Fibroblast of peridontal ligament (primary cell): Measurements from ENCODE around the gene LUZP2.
"Not testable (repeated sequence)": the region's sequence is repeated elsewhere in the genome, so short reads cannot be mapped to it uniquely, and the experiment has no call there.

Experiments
- DNase-seq: peaks from one replicate; pipeline ENCODE4 v3.0.0-alpha.2; 2010; ENCODE audit errors: extremely low read depth

LUZP2 gene

DNA sequence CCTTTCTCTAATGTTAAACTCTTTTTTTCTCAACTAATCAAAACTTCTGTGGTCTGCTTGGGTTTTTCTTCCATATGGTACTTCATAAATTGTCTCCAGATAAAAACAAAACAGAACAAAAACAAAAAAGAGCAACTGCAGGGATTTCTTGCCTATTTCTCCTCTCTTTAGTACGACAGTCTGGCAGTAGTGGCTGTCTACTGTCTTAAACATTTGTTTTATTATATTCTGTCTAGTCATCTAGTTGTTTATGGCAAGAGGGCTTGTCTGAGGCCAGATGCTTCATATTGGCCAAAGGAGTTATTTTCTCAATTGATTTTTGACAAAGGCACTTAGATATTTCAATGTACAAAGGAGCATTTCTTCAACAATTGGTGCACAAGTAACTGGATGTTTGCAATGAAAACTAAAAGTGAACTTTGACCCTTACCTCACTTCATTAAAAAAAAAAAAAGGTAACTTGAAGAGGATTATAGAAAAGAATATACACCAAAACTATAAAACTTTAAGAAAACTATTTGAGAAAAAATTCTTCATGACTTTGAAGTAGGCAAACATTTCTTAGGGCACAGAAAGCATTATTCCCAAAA, 404.2 kb downstream of the LUZP2 start:
- DNase-seq, result no peak

DNA sequence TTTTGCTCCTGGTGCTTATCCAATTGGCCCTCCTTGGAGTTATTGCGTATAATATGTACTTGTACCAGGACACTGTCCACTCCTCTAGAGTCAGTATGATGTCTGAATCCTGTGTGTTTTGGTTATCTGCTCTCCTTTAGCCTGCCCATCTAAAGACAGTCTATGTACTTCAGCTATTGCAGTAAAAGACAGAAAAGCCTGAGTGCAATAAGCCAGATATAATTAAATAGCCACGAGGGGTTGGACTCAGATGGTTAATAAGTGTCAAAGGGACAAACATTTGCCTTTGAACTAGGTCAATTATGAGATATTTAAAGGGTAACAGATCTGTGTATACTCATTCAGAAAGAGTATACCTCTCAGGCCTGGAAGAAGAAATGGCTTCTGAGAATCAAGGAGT, 406.7 kb downstream of the LUZP2 start:
- DNase-seq, result no peak

DNA sequence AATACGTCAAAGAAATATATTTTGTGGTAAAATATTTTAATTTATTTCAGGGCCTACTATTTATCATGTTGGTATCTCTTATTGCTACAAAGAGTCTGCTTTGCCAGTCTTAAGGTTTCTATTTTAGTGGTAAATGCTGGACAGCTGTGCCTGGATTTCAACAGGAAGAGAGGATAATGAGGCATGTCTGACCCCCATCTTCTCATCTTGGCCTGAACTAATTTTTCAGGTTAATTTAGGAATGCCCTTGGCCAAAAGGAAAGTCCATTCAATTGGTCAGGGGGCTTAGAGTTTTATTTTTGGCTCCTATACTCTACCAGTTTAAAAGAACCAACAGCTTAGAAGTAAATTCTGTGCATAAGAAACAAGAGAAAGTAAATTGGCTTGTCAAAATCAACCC, 428.2 kb downstream of the LUZP2 start:
- DNase-seq, result no peak

DNA sequence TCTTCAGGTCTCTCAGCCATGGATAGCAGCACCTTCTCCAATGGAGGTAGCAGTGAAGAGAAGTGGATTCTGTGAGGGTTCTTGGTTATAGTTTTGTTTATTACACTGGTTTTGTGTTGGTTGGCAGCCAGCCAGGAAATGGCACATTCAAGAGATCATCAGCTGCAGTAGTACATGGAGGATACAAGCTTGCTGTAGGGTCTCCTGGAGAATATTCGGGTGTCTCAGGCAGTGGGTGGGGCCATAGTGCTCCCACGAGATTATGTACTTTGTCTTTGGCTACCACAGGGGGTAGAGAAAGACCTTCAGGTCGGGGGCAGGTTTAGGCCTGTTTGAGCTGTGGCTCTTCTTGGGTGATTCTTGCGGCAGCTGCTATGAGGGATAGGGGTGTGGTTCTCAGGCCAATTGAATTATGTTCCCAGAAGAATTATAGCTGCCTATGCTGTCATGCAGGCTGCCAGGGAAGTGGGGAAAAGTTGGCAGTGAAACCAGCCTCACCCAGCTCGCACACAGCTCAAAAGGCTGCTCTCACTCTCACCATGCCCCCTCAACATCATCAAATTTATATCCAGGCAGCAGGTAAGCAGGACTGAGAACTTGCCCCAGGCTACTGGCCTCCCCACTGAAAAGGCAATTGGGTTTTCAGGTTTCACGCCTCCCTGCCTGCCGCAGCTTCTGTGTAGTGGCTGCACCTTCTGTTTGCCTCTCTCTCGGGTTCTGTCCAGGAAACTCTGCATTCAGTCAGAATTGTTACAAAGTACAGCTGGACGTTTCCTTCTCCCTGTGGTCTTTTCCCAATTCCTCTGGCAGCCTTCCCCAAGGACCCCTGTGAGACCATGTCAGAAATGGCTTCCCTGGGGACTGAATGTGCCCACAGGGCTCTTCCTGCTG, 435.5 kb downstream of the LUZP2 start:
- DNase-seq, result no peak

DNA sequence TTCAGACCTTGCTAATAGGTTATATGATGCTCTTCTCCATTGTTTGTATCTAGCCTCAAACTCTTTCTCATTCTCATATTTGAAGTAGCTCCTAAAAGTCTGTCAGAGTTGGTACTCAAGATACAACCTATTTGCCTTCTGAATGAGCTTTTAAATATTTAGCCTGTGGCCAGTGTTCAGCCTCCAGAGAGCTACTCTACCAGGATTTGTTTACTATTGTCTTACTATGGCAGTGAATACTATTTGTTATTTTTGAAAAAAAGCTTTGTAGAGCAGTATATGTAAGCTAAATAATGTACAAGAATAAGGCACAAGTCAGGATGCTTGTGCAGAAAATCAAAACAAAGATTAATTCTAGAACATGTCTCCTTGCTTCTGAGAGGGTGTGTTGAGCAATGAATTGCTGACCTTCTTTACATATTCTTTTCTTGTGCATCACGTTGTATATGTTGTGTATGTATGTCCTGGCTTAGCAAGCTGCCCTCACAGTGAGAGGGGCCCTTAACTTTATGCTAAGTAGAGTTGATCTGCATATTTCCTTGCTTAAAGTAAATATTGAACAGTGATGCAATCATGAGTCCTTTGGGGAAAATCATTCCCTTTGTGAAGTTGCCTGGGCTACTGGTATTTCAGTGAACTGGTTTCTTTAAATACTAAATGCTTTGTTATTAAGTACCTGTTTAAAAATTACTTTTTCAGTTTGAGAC, 438.0 kb downstream of the LUZP2 start:
- DNase-seq, result no peak

DNA sequence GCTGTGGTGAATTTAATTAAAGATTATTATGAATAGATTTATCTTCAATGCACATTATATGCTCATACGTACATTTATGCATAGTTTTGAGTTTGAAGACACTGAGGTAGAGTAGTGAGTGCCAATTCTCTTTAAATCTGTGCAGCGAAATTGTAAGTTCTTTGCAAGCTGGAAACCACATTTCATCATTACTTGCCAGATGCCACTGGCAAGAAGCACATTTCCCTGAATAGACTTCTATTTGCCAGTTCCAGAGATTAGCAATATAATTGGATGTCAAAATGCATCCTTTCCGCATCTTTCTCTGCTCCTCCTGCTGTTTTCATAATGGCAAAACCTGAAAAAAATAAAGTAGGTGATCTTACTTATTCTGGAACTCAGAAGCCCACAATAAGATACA, 448.0 kb downstream of the LUZP2 start:
- no peak for DNase-seq

DNA sequence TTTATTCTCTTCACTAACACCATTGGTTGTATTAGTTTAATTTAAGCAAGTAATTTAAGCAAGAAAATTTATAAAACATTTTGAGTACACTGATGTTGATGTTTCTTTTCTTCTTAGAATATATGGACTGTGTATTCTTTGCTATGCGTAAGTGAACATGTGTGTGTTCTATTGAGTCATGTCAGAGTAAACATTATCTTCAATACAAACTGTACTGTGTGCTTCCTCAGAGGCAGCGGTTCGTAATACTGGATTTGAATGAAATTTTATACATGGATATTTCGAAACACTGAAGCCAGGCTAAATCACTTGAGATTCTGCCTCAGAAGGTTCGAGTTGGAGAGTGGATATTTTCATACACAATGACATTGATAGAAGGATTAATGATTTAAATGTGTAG, 452.6 kb downstream of the LUZP2 start:
- no peak for DNase-seq

DNA sequence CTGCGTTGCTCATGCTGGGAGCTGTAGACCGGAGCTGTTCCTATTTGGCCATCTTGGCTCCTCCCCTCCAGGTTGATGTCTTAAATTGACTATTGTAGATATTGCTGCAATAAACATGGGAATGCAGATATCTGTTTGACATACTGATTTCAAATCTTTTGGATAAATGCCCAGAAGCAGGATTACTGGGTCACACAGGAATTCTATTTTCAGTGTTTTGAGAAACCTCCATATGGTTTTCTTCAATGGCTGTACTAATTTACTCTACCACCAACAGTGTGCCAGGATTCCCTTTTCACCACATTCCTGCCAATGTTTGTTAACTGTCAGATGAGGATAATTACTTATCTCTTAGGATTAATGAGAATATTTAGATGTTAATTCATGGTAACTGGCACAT, 467.0 kb downstream of the LUZP2 start:
- DNase-seq, result no peak

DNA sequence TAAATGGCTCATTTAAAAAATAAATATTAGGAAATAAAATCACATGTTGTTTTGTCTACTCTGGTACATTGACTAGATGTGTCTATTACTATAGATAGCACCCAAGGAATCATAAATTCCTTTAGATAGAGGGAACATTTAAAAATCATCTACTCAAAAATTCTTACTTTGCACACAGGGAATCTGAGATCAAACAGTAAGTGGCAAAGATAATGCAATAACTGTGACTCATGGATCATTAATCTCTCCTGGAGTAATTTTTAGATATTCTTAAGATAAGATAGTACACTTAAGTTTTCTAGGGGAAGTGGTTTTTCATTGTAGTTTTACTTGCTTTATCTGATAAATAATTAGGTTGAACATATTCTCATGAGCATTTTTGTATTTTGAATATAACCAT, 468.9 kb downstream of the LUZP2 start:
- DNase-seq, result no peak

DNA sequence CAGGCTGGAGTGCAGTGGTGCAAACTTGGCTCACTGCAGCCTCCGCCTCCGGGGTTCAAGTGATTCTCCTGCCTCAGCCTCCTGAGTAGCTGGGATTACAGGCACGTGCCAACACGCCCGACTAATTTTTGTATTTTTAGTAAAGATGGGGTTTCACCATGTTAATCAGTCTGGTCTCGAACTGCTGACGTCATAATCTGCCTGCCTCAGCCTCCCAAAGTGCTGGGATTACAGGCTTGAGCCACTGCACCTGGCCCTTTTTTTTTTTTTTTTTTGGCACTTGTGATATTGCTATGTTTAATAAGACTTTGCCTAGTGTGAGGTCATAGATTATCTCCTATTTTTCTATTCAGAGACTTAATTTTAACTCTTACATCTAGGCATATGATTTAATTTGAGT, 497.1 kb downstream of the LUZP2 start:
- DNase-seq, result not testable (repeated sequence)

DNA sequence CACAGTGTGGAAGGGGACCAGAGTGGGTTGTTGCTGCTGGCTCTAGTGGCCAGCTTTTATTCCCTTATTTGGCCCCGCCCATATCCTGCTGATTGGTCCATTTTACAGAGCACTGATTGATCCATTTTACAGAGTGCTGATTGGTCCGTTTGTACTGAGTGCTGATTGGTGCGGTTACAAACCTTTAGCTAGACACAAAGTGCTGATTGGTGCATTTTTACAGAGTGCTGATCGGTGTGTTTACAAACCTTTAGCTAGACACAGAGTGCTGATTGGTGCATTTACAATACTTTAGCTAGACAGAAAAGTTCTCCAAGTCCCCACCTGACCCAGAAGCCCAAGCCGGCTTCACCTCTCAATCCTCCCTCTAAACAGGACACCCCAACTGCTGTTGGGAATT, 503.1 kb downstream of the LUZP2 start:
- not testable (repeated sequence) for DNase-seq

DNA sequence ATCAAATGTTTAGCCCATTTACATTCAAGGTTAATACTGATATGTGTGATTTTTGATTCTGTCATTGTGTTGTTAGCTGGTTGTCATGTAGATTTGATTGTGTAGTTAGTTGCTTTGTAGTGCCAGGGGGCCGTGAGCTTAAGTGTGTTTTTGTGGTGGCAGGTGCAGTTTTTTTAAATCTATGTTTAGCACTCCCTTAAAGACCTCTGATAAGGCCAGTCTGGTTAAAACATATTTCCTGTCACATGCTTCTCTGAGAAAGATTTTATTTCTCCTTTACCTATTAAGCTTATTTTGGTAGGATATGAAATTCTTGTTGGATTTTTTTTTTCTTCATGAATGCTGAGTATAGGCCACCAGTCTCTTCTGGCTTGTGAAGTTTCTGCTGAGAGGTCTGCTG, 540.6 kb downstream of the LUZP2 start:
- DNase-seq, result no peak

DNA sequence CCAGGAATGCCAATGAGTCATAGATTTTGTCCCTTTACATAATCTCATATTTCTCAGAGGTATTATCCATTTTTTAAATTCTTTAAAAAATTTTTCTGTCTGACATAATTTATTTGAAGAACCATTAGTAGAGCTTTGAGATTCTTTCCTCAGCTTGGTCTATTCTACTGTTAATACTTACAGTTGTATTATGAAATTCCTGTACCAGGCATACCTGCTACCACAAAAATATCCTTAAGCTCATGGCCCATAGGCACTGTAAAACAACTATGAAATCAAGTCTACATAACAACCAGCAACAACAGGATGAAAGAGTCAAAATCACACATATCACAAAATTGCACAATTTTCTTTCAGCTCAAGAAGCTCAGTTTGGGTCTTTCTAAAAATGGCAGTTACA, 541.3 kb downstream of the LUZP2 start:
- DNase-seq, result no peak

DNA sequence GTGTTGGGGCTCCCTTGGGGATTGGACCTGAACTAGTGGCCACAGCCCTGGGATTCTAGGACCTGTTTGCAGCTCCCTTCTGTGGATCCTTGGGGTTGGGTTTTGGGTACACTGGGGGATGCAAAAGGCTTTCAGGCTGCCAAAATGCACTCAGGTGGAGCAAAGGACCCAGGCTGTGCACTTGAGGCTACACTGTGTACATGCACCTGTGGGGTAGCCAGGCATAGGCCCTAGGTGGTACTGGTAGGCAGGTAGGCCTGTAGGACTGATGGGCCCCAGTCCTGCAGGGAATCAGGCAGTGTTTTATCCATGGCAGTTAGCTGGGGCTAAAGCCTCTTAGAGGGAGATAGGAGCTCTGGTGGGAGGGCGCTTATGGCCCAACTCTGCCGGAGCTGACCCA, 542.3 kb downstream of the LUZP2 start:
- no peak for DNase-seq

DNA sequence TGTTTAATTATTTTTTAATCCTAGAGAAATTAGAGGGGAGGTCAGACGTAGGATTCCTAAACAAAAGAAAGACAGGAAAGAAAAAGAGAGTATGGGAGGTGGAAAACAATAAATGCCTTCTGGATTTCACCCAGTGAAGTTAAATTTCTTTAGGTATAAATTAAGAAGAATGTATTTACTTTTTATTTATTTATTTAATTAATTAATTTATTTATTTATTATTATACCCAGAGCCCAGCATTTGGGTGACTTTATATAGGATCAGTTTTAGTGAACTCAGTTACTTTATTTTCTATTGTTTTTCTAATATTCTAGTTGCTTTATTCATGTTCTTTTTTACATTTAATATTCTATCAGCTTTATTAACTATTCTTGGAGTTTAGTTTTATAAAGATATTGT, 551.8 kb downstream of the LUZP2 start:
- DNase-seq, result no peak

DNA sequence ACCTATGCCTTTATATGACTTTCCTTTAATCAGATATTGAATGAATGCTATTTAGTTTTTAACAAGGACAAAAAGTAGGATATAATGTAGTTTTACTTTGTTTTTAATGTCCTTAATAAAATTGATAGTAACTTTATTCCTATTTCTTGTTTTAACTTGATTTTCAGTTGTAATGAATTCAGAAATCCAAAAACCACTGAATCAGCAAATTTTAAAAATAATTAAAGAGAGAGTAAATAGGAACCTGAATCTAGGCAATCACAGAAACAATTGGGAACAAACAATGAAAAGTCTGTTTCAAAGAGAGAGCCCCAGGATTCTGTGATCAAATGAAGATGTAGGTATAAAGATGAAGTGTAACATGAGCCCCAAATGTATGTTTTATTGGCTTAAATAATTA, 556.0 kb downstream of the LUZP2 start:
- no peak for DNase-seq

DNA sequence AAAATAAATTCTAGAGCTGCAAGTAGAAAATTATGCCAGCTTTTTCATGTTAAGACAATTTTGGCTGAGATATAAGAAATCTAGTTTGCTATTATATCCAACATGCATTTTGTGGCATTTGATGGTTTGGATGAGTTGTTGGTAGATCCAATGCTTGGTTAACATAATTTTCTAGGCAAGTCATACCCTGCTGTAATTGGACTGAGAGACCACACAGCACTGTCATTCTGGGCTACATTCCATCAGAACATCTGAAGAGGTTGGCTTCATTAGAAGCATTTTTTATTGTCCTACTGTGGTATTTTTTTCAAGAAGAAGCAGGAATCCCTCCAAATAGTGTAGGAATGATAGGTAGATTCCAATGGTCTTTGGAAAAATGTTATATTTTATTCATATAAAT, 561.0 kb downstream of the LUZP2 start:
- no peak for DNase-seq

DNA sequence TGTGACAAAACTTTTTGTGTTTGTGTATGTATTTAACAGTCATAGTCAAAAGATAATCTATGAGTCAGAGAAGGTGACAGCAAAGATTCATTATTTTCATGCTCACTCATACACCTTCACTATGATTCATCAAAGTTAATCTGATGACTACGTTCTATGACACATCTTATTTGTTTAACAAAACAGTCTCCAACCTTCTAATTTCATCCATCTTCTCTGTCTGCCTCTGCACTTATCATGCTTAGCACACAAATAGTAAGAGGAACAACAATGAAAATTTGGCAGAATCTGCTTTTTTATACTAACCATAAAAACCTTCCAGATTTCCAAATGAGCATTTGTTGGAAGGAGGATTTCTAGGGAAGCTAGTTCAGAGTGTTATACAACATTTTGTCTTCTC, 568.9 kb downstream of the LUZP2 start:
- no peak for DNase-seq

DNA sequence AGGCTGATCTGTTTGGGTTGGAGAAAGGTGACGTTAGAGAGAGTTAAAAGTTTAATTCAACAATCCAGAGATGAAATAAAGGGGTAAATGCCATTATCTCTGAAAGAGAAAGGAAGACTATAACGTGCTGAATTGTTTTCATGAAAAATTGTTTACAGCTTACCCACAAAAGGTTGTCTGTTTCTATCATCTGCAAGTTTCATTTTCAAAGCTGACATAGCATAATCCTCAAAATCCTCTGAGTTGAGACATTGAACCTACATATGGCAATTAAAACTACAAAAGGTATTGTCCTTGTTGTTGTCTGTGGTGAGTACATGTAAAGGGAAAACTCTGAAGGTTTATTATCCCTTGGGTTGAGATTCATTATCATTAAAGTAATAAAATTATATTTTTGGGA, 569.9 kb downstream of the LUZP2 start:
- DNase-seq, result no peak

DNA sequence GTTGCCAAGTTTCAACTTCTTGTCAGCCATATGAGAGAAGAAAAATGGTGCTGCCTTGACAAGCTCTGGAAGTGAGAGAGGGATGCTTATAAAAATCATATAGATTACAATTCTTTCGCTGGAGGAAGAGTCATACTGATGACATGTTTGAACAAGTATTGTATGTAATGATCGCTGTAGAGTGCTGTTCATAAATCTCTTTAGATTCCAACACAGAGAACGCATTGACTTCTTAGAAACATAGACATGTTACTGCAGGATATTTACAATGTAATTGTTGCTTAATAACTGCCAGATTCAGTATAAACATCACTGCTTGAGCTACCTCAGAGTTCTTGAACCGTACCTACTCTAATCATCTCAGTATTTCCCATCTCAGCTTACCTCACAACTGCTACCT, 571.6 kb downstream of the LUZP2 start:
- DNase-seq, result no peak

DNA sequence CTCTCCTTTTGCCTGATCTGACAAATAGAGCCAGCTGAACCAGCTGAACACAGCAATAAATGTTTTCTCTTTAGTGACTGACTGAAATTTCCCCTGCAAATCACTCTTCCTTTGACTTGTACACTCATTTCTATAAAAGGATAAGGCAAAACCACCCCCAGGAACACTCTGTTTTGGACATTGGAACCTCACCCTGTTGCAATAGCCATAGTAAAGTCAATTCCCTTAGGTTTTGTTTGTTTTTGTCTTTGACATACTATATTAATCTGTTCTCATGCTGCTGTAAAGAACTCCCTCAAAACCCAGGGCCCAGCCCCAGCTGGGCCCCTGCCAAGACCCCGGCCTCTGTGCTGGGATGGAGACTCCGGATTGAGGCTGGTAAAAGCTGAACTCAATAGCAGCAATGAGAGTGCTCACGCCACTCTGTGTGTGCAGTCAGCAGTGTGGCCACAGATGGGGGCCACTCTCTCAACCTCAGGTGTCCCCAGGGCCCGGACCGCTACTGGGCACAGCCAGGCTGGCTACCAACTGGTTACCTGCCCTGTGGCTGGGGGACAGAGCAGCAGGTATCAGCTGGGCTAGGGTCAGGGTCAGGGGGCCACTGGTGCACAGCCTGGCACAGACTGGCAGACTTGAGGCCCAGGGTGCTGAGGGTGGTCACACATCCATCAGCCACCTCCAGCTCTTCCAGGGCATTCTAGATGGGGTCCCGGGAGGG, 597.4 kb downstream of the LUZP2 start:
- DNase-seq, result no peak

DNA sequence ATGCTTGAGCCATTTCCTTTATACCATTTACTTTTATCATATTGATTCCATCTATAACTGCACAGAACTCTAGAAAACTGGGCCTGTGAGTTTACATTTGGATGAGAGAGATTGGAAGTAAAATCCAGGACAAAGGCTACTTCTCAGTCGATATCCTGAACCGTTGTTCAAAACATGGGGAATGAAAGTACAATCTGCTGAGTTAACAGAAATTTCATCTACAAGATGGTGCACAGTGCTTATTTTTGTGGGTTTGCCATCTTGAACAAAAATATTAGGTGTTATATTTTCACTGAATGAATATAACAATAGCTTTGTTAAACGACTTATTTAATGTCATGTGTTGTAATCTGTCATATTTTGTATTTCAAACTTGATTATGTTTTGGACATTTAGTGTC, 622.6 kb downstream of the LUZP2 start:
- no peak for DNase-seq
